Coronary artery (tissue), 2 donors: Measurements from ENCODE around the gene ALDOA.
A peak's percentile ranks its signal among the peaks of the same experiment; 100 is the strongest.

Experiments
- DNase-seq: peaks from one replicate; pipeline ENCODE4 v3.0.0-alpha.2; 2017; ENCODE audit warnings: low spot score
- H3K27ac ChIP-seq, 2 donors: fragments of 200-600 bp; sonication (generic); one replicate each; pipeline ENCODE4 v1.5.1; 2016 to 2019
- H3K4me3 ChIP-seq: fragments of 200-600 bp; sonication (generic); 2 replicates; pipeline ENCODE4 v1.5.1; 2016; ENCODE audit warnings: mild to moderate bottlenecking, moderate library complexity
- TF ChIP-seq, protein P1 (sequence below): fragments of 200-600 bp; sonication (generic); IDR thresholded peaks from one replicate; pipeline ENCODE4 v1.5.1; 2019; ENCODE audit warnings: antibody characterized with exemption

ALDOA gene

DNA sequence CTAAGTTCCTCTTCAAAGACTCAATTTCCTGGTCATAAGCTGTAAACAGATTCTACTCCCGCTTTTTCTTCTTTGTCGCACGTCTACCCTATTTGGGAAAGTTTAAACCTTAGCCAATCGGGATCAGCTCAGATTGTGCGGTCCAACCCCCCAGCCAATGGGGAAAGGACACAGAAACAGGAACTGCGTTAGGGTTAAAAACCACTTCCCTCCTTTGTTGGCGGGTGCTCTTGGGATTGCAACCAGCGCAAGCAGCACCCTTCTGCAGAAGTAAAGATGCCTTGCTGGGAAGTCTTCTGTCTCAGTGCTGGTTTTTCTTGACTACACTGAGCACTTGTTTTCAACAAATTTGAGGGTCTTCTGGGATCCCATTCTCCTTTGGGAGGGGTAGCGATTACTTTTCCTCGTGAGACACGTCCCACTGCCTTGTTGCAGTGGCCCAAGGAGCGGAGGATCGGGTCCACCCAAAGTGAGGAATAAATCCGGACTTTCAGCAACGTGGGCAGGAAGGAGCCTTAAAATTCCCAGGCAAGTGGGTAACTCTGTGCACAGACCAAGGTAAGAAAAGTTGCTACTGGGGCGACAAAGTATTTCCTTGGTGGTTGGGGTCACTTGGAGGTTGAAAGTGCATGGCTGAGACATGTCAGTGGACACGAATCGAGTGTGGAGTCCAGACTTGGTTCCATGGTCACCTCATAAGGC, 31.5 kb downstream of the ALDOA start:
- no peak for DNase-seq

DNA sequence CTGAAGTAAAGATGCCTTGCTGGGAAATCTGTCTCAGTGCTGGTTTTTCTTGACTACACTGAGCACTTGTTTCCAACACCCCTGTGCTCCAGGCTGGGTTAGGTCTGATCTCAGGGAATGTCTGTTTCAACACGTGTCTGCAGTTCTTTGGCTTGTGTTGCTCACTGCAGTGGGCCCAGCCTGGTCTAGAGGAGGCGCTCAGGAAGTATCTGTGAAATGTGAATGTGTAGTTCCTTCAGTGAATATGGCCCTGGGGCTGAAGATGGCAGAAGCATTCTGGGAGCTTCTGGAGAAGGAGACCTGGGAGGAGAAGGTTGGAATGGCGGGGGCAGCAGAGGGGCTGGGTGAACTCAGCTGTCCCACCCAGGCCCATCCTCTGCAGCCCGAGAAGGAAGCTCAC, 38.5 kb downstream of the ALDOA start:
- Histone ChIP-seq H3K4me3 (no peak overlapping the region), H3K27ac (no peak overlapping the region)
- no peak for DNase-seq
- TF ChIP-seq, protein P1, sequence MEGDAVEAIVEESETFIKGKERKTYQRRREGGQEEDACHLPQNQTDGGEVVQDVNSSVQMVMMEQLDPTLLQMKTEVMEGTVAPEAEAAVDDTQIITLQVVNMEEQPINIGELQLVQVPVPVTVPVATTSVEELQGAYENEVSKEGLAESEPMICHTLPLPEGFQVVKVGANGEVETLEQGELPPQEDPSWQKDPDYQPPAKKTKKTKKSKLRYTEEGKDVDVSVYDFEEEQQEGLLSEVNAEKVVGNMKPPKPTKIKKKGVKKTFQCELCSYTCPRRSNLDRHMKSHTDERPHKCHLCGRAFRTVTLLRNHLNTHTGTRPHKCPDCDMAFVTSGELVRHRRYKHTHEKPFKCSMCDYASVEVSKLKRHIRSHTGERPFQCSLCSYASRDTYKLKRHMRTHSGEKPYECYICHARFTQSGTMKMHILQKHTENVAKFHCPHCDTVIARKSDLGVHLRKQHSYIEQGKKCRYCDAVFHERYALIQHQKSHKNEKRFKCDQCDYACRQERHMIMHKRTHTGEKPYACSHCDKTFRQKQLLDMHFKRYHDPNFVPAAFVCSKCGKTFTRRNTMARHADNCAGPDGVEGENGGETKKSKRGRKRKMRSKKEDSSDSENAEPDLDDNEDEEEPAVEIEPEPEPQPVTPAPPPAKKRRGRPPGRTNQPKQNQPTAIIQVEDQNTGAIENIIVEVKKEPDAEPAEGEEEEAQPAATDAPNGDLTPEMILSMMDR = no peak

More for the DNA sequence above, 31.5 kb downstream of the ALDOA start:
- TF ChIP-seq, protein P1 = no peak
- peak overlapping the region; percentile 98 for H3K4me3 ChIP-seq
- peak overlapping the region; percentile 90 to 100 for H3K27ac ChIP-seq

DNA sequence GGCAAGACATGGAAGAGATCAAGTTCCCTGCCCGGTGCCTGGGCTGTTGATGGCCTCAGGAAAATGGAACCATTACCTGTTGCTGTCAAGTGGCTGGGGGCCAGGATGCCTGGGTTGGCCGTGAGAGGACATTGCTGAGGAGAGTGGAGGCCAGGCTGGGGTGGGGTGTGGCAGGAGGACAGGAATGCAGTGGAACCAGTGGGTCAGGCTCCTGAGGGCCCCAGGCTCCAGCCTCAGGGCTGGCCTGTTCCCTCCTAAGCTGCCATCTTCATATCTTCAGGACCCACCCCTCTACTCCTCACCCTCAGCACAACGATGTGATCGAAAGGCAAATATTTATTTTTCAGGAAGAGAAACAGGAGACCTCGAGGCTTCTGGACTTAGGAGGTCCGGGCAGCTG, 38.9 kb downstream of the ALDOA start:
- DNase-seq = no peak

DNA sequence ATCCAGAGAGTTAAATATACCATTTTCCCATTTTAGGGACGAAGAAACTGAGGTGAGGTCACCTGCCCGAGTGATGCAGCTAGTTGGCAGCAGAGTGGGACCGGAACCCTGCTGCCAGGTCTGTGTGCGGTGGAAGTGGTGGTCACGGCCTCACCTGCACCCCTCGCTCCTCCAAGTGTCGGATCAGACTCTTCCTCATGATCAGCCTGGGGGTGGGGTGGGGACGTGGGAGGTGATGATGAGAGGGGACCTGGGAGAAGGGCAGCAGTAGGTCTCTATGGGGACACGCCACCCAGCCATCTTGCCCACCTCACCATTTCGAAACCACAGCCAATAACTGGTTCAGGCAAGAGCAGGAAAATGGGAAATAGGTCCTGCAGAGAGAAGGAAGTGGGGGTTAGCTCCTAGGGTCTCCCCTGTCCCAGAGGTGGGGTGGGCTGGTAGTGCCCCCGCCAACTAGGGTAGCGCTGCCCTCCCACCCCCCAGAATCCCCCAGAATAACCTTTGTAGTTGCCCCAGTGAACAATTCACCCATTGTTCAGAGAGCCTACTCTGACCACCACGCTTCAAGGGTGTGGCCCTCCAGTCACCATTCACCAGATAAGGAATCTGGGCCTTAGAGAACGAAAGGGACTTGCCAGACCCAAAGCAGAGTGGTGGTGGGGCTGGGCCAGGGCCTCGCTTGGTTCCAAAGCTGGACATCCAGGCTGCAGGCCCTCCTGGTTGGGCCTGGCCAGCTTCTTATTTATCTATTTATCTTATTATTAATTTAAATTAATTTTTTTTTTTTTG, 42.7 kb downstream of the ALDOA start:
- TF ChIP-seq, protein P1 = no peak
- Histone ChIP-seq H3K4me3 (no peak overlapping the region), H3K27ac (no peak overlapping the region)
- DNase-seq = no peak

More for the DNA sequence above, 38.9 kb downstream of the ALDOA start:
- TF ChIP-seq, protein P1 = no peak
- Histone ChIP-seq H3K4me3 (no peak overlapping the region), H3K27ac (no peak overlapping the region)

DNA sequence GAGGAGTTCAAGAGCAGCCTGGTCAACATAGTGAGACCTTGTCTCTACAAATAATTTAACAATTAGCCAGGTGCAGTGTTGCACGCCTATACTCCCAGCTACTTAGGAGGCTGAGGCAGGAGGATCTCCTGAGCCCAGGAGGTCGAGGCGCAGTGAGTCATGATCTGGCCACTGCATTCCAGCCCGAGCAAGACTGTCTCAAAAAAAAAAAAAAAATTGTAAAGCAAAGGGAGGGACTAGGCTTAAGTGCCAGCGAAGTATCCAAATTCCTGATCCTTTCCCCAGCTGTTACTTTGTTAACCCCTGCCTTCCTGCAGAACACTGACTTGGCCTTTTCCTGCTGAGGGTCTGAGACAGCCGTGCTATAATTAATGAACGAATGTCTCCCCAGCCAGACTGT, 45.1 kb downstream of the ALDOA start:
- TF ChIP-seq, protein P1 = no peak
- DNase-seq = no peak
- Histone ChIP-seq H3K4me3 (no peak overlapping the region), H3K27ac (no peak overlapping the region)

DNA sequence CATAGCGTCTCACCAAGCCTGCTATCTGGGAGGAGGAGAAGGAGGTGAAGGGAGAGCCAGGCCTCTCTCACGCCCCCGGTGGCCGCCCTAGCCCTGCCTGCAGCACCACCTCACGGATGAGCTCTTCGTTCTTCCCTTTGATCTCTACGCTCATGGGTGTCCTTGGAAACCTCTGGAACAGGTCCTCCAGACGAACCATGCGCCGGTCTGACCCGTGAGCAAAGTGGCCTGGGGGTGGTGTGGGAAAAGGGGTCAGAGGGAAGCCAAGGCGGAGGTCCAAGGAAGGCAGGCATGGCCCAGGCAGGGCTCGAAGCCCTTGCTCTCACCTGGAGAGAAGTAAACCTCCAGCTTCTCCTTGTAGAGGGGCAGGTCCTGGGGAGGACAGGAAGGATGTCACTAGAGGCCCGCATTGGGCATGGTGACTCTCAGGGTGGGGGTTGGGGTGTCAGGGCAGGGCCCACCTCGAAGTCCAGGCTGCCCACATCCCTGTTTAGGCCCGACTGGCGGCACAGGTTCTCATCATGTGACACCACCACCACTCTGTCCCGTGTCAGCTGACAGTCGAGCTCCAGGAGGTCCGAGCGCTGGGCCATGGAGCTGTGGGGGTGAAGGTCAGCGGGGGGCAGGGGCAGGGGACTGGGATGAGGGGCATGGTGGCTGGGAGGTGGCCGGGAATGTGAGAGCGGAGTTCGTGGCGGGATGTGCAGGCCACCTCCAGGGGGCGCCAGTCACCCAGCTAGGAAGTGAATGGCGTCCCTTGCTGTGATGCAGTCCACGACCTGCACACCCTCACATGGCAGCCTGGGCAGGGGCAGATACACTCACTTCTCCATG, 46.9 kb downstream of the ALDOA start:
- no peak overlapping the region for H3K4me3 ChIP-seq
- H3K27ac ChIP-seq = peak overlapping the region in 1 of 2 donors; percentile 13
- no peak for DNase-seq
- TF ChIP-seq, protein P1 = peak; percentile 41
